ENCODE data around the gene MYBPC1.

DNA sequence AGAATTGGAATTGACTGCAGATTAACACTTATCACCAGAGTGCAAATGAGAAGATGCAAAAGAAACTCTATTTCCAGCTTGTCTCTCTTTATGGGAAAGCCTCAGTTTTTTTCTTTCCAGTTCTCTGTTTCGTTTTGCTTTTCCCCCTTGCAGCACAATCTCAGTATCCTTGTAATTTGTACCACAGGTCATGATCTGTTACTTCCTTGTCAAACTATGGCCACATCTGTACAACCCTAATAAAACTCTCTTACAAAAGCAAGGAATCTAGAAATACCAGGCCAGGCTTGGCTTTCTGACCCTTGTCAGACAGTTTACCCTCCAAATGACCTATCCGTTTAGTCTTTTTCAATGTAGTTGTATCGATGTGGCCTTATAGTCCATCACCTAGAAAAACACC, 33.9 kb downstream of the MYBPC1 start:
- no peak for TF ChIP-seq POLR2AphosphoS5 (IDR thresholded peaks at IDR 0.05; ENCODE audit: control insufficient read depth, insufficient read depth, low read depth, low read length)
- TF ChIP-seq ZSCAN29 (IDR thresholded peaks at IDR 0.05) = no peak
- TF ChIP-seq, protein P1, sequence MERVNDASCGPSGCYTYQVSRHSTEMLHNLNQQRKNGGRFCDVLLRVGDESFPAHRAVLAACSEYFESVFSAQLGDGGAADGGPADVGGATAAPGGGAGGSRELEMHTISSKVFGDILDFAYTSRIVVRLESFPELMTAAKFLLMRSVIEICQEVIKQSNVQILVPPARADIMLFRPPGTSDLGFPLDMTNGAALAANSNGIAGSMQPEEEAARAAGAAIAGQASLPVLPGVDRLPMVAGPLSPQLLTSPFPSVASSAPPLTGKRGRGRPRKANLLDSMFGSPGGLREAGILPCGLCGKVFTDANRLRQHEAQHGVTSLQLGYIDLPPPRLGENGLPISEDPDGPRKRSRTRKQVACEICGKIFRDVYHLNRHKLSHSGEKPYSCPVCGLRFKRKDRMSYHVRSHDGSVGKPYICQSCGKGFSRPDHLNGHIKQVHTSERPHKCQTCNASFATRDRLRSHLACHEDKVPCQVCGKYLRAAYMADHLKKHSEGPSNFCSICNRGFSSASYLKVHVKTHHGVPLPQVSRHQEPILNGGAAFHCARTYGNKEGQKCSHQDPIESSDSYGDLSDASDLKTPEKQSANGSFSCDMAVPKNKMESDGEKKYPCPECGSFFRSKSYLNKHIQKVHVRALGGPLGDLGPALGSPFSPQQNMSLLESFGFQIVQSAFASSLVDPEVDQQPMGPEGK (CRISPR knock-in tag; IDR thresholded peaks at IDR 0.05; ENCODE audit: borderline replicate concordance) = no peak
- no peak for TF ChIP-seq JUND (IDR thresholded peaks at IDR 0.05; ENCODE audit: borderline replicate concordance, low read depth, low read length)
- no peak for TF ChIP-seq JUND (tag; IDR thresholded peaks at IDR 0.05; ENCODE audit: borderline replicate concordance, low read depth, low read length)
- no peak for TF ChIP-seq KAT8 (IDR thresholded peaks at IDR 0.05; ENCODE audit: low read depth)
- TF ChIP-seq CBX8 (IDR thresholded peaks at IDR 0.05; ENCODE audit: borderline replicate concordance, extremely low read depth, low read depth, low read length, poor library complexity, severe bottlenecking) = no peak

Measured in K562 (cell line).